Endothelial cell of umbilical vein (primary cell): Measurements from ENCODE around the gene LIMCH1.

Experiments used
- CTCF ChIP-seq, 2 donors: IDR thresholded peaks; 1 replicate in 1 of 2; 2 replicates in 1 of 2; pipeline ENCODE4 v1.5.1; 2011; ENCODE audit warnings: low read length in 2 of 2, mild to moderate bottlenecking in 2 of 2, moderate library complexity in 2 of 2, control low read depth in 1 of 2, inconsistent platforms in 1 of 2, low read depth in 1 of 2; ENCODE audit not compliant: insufficient read depth in 1 of 2; ENCODE audit errors: extremely low read depth in 1 of 2
- JUN ChIP-seq: IDR thresholded peaks from 2 replicates; pipeline ENCODE4 v1.6.1; 2011; ENCODE audit warnings: borderline replicate concordance, low read depth; ENCODE audit not compliant: insufficient read length, insufficient read depth
- MAX ChIP-seq: IDR thresholded peaks from 2 replicates; pipeline ENCODE4 v1.6.1; 2011; ENCODE audit not compliant: insufficient read depth, insufficient read length
- MYC ChIP-seq: IDR thresholded peaks from one replicate; pipeline ENCODE4 v1.6.1; 2011; ENCODE audit warnings: mild to moderate bottlenecking, low read depth, low read length
- POLR2AphosphoS5 ChIP-seq: IDR thresholded peaks from 2 replicates; pipeline ENCODE4 v1.6.1; 2012; ENCODE audit warnings: low read depth, mild to moderate bottlenecking, control low read depth, low read length, moderate library complexity; ENCODE audit not compliant: insufficient read depth

- TF ChIP-seq CTCF (IDR thresholded peaks at IDR 0.05; ENCODE audit: extremely low read depth in 1 of 2, insufficient read depth in 1 of 2, low read depth in 1 of 2, low read length in 2 of 2) (no peak), POLR2AphosphoS5 (no peak), MYC (no peak), MAX (no peak), JUN (no peak)
Observed at GRCh38 chr4:41517747-41518146, 20.2 kb upstream of the LIMCH1 start.
